GM12878 (cell line): Measurements from ENCODE around the gene TBL3. TPM values are rescaled to one million over a fixed set of nuclear protein-coding genes. Genes with fewer than 3 reads are reported as not detected.

Experiments
- ATAC-seq: fragments of 200-7000 bp; cut with Tn5 transposase; 3 replicates; pipeline ENCODE4 v1.9.1; 2020; ENCODE audit warnings: mild to moderate bottlenecking, moderate library complexity
- BruUV-seq: library from RNA; stranded (reverse); fragments of 400-500 nt; replicated peaks from 2 replicates; lab custom pipeline; 2021; lab: Mats Ljungman, UMichigan
- CTCF ChIA-PET: fragments of 300-600 bp; sonication (Branson Sonifier 250); formaldehyde crosslinking; extraction: SDS; loops from one replicate; lab custom pipeline; 2021; ENCODE audit warnings: inconsistent platforms; lab: Yijun Ruan, JAX
- POLR2A ChIA-PET: fragments of 350-600 bp; formaldehyde crosslinking; extraction: SDS; loops from one replicate; lab custom pipeline; 2021; ENCODE audit warnings: inconsistent platforms; lab: Charles Lee
- RAD21 ChIA-PET: fragments of 300-600 bp; sonication (Branson Sonifier 250); formaldehyde crosslinking; loops from one replicate; lab custom pipeline; 2023; ENCODE audit warnings: antibody characterized with exemption; ENCODE audit not compliant: unreplicated experiment; lab: Charles Lee
- SMC1A ChIA-PET: fragments of 300-600 bp; sonication (Branson Sonifier 250); formaldehyde crosslinking; loops from one replicate; lab custom pipeline; 2023; ENCODE audit not compliant: unreplicated experiment, uncharacterized antibody; lab: Charles Lee
- DNase-seq: peaks from one replicate; pipeline ENCODE4 v3.0.0-alpha.2; 2011; ENCODE audit warnings: low read depth, low spot score
- FAIRE-seq: peaks from 3 replicates; lab custom pipeline; 2011; peaks lifted over from hg19 to GRCh38; lab: Jason Lieb, UNC
- H2AFZ ChIP-seq: 2 replicates; pipeline ENCODE4 v1.6.0; 2011; ENCODE audit warnings: low read depth, low read length, control low read depth; ENCODE audit not compliant: control insufficient read depth
- H3K27ac ChIP-seq: 2 replicates; pipeline ENCODE4 v1.5.1; 2011; ENCODE audit warnings: control low read depth; ENCODE audit not compliant: control insufficient read depth, insufficient read depth
- H3K27me3 ChIP-seq, 2 experiments: replicated peaks in 1 of 2; 2 replicates each; pipeline versions ENCODE4 v1.6.0 to v1.6.1; 2011; ENCODE audit warnings: low read length in 1 of 2; ENCODE audit not compliant: control insufficient read depth in 2 of 2, insufficient read depth in 2 of 2
- H3K36me3 ChIP-seq, 2 experiments: 2 replicates each; pipeline ENCODE4 v1.5.1; 2011; ENCODE audit warnings: low read length in 1 of 2; ENCODE audit not compliant: control insufficient read depth in 2 of 2, insufficient read depth in 2 of 2
- H3K4me1 ChIP-seq: 2 replicates; pipeline ENCODE4 v1.6.1; 2011; ENCODE audit warnings: mild to moderate bottlenecking, low read length, moderate library complexity, mixed read lengths; ENCODE audit not compliant: control insufficient read depth, insufficient read depth
- H3K4me2 ChIP-seq: 2 replicates; pipeline ENCODE4 v1.6.0; 2011; ENCODE audit warnings: control low read depth; ENCODE audit not compliant: control insufficient read depth, insufficient read depth
- H3K4me3 ChIP-seq: fragments of 200-600 bp; sonication (generic); 2 replicates; pipeline ENCODE4 v1.5.1; 2016
- H3K79me2 ChIP-seq: 2 replicates; pipeline ENCODE4 v1.6.0; 2011; ENCODE audit warnings: low read length; ENCODE audit not compliant: control insufficient read depth, insufficient read depth
- H3K9ac ChIP-seq: 2 replicates; pipeline ENCODE4 v1.8.0; 2011; ENCODE audit warnings: low read length, control low read depth, mixed read lengths; ENCODE audit not compliant: control insufficient read depth, insufficient read depth
- H3K9me3 ChIP-seq: replicated peaks from 3 replicates; pipeline ENCODE4 v1.5.1; 2011; ENCODE audit warnings: mild to moderate bottlenecking, low read length; ENCODE audit not compliant: control insufficient read depth, insufficient read depth
- H4K20me1 ChIP-seq: 2 replicates; pipeline ENCODE4 v1.6.0; 2011; ENCODE audit not compliant: control insufficient read depth, insufficient read depth
- LARP7 ChIP-seq: fragments of 450-650 bp; IDR thresholded peaks from 2 replicates; pipeline ENCODE4 v1.6.1; 2017; ENCODE audit warnings: mild to moderate bottlenecking
- MTA3 ChIP-seq: IDR thresholded peaks from 2 replicates; pipeline ENCODE4 v1.6.1; 2012; ENCODE audit warnings: low read length, inconsistent platforms, borderline replicate concordance
- NR2F1 ChIP-seq: fragments of 450-650 bp; conservative IDR thresholded peaks from 2 replicates; pipeline ENCODE4 v1.6.1; 2017; ENCODE audit warnings: mild to moderate bottlenecking
- PAX8 ChIP-seq: fragments of 450-650 bp; IDR thresholded peaks from 2 replicates; pipeline ENCODE4 v1.6.1; 2017; ENCODE audit warnings: mild to moderate bottlenecking, moderate library complexity
- SMARCA5 ChIP-seq: fragments of 450-650 bp; IDR thresholded peaks from 2 replicates; pipeline ENCODE4 v1.6.1; 2017; ENCODE audit warnings: mild to moderate bottlenecking
- SP1 ChIP-seq: IDR thresholded peaks from one replicate; pipeline ENCODE4 v1.6.1; 2011; ENCODE audit warnings: low read depth, low read length
- STAT1 ChIP-seq: fragments of 450-650 bp; conservative IDR thresholded peaks from 2 replicates; pipeline ENCODE4 v1.6.1; 2014; ENCODE audit warnings: antibody characterized with exemption, mild to moderate bottlenecking
- STAT3 ChIP-seq: IDR thresholded peaks from 2 replicates; pipeline ENCODE4 v1.6.1; 2011; ENCODE audit warnings: low read depth, low read length, improper control_type of control experiment
- YY1 ChIP-seq: IDR thresholded peaks from 2 replicates; pipeline ENCODE4 v1.6.1; 2011; ENCODE audit warnings: low read depth, mild to moderate bottlenecking, low read length
- WGBS: methylation state at CpG from one replicate; pipeline ENCODE4 v1.1.6; 2016; ENCODE audit warnings: low lambda C conversion rate; ENCODE audit not compliant: insufficient replicate concordance, insufficient coverage; ENCODE audit errors: missing lambda C conversion rate; 5-methylcytosine and 5-hydroxymethylcytosine counted together
- in situ Hi-C: fragments of 300-500 bp; cut with MboI; formaldehyde crosslinking; loops from 9 replicates; pipeline ENCODE4 v1.14.3; 2018; ENCODE audit warnings: mixed read lengths
- intact Hi-C: fragments of 100-400 bp; cut with micrococcal nuclease; formaldehyde crosslinking; loops from one replicate; pipeline ENCODE4 v1.14.2; 2022; ENCODE audit not compliant: unreplicated experiment
- polyA plus RNA-seq, 11 experiments: library from polyadenylated mRNA; depleted of rRNA in 4 of 11; unstranded in 6 of 11; stranded (reverse) in 5 of 11; fragments of >200 nt; fragmentation: Nextera tagmentation in 4 of 11; fragmentation: Illumina TruSeq in 1 of 11; extraction: Ambion mirVana in 4 of 11; extraction: Trizol in 1 of 11; gene quantifications; 1 replicate in 1 of 11; 2 replicates in 10 of 11; pipeline versions ENCODE4 v1.2.1 to v1.2.3, GENCODE V29; 2011 to 2016; ENCODE audit warnings: inconsistent platforms in 2 of 11, missing spikeins in 2 of 11, low read depth in 1 of 11
- total RNA-seq, 4 experiments: library from RNA; depleted of rRNA in 3 of 4; stranded (reverse); fragments of >200 nt in 3 of 4; fragmentation: Illumina TruSeq in 1 of 4; extraction: Trizol in 1 of 4; gene quantifications; 2 replicates each; pipeline versions ENCODE4 v1.2.1 to v1.2.3, GENCODE V29; 2013 to 2021
- TF ChIP-seq, protein P1 (sequence below): fragments of 150-350 bp; IDR thresholded peaks from 2 replicates; pipeline ENCODE4 v1.6.1; 2014; ENCODE audit warnings: mild to moderate bottlenecking, low read depth, low read length
- TF ChIP-seq, protein P2 (sequence below): IDR thresholded peaks from 2 replicates; pipeline ENCODE4 v1.6.1; 2011; ENCODE audit warnings: low read depth, low read length, improper control_type of control experiment, borderline replicate concordance
- TF ChIP-seq, protein P3 (sequence below): fragments of 450-650 bp; IDR thresholded peaks from 2 replicates; pipeline ENCODE4 v1.6.1; 2016; ENCODE audit warnings: mild to moderate bottlenecking

Gene TBL3
- total and polyA plus RNA-seq, 10 of the 15 experiments (the other 5 are each of a cell fraction or from before 2014, with no cell fraction given): 1.2 to 101 (median 34.2) TPM

DNA sequence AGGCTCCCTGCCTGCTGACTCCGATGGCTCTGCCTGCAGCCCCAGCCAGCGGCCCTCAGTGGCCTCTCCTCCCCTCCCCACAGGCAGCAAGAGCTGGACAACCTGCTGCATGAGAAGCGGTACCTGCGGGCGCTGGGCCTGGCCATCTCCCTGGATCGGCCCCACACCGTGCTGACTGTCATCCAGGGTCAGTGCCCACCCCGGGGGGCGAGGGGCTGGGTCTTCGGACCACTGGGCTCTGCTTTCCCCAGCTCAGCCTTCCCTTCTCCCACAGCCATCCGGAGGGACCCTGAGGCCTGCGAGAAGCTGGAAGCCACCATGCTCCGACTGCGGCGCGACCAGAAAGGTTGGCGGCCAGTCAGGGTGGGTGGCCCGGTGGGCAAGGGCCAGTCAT is 6.0 kb downstream of the TBL3 start:
- Histone ChIP-seq H4K20me1 (no peaks in the 10 kb centered on the region), H3K27me3 (0 out of 4 replicates have a peak, but pooled peaks cover 0 to 2% of the 10 kb centered on the region in 2 experiments)
- WGBS: 97% methylated on average over 17 of the region's 18 CpGs
- ATAC-seq: no peak
- no TSS peak for BruUV-seq
- in situ Hi-C loops: no loop called here
- RAD21 ChIA-PET: no interaction called here
- TF ChIP-seq, protein P1, sequence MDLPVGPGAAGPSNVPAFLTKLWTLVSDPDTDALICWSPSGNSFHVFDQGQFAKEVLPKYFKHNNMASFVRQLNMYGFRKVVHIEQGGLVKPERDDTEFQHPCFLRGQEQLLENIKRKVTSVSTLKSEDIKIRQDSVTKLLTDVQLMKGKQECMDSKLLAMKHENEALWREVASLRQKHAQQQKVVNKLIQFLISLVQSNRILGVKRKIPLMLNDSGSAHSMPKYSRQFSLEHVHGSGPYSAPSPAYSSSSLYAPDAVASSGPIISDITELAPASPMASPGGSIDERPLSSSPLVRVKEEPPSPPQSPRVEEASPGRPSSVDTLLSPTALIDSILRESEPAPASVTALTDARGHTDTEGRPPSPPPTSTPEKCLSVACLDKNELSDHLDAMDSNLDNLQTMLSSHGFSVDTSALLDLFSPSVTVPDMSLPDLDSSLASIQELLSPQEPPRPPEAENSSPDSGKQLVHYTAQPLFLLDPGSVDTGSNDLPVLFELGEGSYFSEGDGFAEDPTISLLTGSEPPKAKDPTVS: no peak
- no peak for TF ChIP-seq SMARCA5
- TF ChIP-seq, all 136 proteins: peak for 0
- Histone ChIP-seq H3K27ac (no peak overlapping the region), H3K4me1 (peaks cover 15% of the 10 kb centered on the region), H3K9ac (no peak overlapping the region), H3K4me3 (no peak overlapping the region), H2AFZ (no peak overlapping the region), H3K9me3 (no peaks in the 10 kb centered on the region), H3K36me3 (peaks cover 0 to 36% of the 10 kb centered on the region in 2 experiments; a peak in 3 of 4 replicates), H3K4me2 (no peak overlapping the region), H3K79me2 (peaks cover 6% of the 10 kb centered on the region)
- DNase-seq (no peak), FAIRE-seq (no peak)
- SMC1A ChIA-PET: no interaction called here
- POLR2A ChIA-PET: interaction anchor here (1.6 kb wide), 1 partner anchor 13 kb away, joined by 6 read pairs; the partner anchor contains the start of gene RPS2
- CTCF ChIA-PET: no interaction called here
- intact Hi-C loops: no loop called here

DNA sequence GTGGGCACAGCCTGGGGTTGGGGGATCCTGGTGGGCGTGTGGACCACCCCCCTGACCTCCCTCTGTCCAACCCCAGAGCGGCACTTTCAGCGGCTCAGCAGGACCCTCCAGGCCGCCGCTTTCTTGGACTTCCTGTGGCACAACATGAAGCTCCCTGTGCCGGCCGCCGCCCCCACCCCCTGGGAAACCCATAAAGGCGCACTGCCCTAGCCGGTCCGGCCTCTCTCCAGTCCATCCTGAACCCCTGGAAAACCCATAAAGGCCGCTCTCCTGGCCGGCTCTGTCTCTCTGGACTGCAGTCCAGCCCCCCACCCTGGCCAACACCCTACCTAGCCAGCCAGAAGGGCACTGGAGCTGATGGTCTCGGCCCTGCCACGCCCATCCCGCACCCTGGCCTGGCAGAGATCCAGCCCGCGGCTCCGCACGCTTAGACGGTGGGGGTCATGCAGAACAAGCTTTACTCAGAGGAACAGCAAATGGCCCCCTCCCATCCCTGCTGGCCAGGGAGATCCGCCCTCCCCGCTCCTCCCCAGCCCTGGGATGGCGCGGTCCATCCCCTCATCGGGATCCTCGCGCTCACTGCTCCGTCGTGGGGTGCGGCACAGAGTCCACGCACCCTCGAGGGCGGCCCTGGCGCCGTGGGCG is 6.7 kb downstream of the TBL3 start:
- intact Hi-C loops: no loop called here
- RAD21 ChIA-PET: no interaction called here
- SMC1A ChIA-PET: no interaction called here
- in situ Hi-C loops: no loop called here
- ATAC-seq: no peak
- POLR2A ChIA-PET: no interaction called here
- BruUV-seq: no TSS peak
- H4K20me1 ChIP-seq: no peaks in the 10 kb centered on the region
- FAIRE-seq: no peak
- no peak overlapping the region for H3K27ac ChIP-seq
- no peak overlapping the region for H3K4me3 ChIP-seq
- CTCF ChIA-PET: no interaction called here
- DNase-seq: no peak
- no peak overlapping the region for H2AFZ ChIP-seq
- WGBS: 93% methylated on average over 27 of the region's 37 CpGs
- H3K4me1 ChIP-seq: peaks cover 12% of the 10 kb centered on the region
- no peak overlapping the region for H3K9ac ChIP-seq
- H3K9me3 ChIP-seq: no peaks in the 10 kb centered on the region
- peaks cover 0 to 36% of the 10 kb centered on the region in 2 experiments; a peak in 3 of 4 replicates for H3K36me3 ChIP-seq
- H3K4me2 ChIP-seq: no peak overlapping the region
- H3K27me3 ChIP-seq: 0 out of 4 replicates have a peak, but pooled peaks cover 0 to 5% of the 10 kb centered on the region in 2 experiments
- peaks cover 1% of the 10 kb centered on the region for H3K79me2 ChIP-seq
- no peak for TF ChIP-seq NR2F1
- TF ChIP-seq, protein P2, sequence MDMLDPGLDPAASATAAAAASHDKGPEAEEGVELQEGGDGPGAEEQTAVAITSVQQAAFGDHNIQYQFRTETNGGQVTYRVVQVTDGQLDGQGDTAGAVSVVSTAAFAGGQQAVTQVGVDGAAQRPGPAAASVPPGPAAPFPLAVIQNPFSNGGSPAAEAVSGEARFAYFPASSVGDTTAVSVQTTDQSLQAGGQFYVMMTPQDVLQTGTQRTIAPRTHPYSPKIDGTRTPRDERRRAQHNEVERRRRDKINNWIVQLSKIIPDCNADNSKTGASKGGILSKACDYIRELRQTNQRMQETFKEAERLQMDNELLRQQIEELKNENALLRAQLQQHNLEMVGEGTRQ: no peak
- no peak for TF ChIP-seq YY1
- TF ChIP-seq, protein P3, sequence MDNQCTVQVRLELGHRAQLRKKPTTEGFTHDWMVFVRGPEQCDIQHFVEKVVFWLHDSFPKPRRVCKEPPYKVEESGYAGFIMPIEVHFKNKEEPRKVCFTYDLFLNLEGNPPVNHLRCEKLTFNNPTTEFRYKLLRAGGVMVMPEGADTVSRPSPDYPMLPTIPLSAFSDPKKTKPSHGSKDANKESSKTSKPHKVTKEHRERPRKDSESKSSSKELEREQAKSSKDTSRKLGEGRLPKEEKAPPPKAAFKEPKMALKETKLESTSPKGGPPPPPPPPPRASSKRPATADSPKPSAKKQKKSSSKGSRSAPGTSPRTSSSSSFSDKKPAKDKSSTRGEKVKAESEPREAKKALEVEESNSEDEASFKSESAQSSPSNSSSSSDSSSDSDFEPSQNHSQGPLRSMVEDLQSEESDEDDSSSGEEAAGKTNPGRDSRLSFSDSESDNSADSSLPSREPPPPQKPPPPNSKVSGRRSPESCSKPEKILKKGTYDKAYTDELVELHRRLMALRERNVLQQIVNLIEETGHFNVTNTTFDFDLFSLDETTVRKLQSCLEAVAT: no peak
- no peak for TF ChIP-seq LARP7
- no peak for TF ChIP-seq STAT1
- no peak for TF ChIP-seq MTA3
- TF ChIP-seq STAT3: no peak
- TF ChIP-seq SP1: no peak
- no peak for TF ChIP-seq PAX8
